IPS-18a (cell line): ENCODE results near the gene RIBC2.

Source experiments
- H3K27ac ChIP-seq: one replicate; pipeline ENCODE4 v1.5.1; 2013; ENCODE audit warnings: low read length
- H3K27me3 ChIP-seq: one replicate; pipeline ENCODE4 v1.6.1; 2013; ENCODE audit warnings: mild to moderate bottlenecking, low read length; ENCODE audit not compliant: control insufficient read depth, insufficient read depth
- H3K36me3 ChIP-seq: one replicate; pipeline ENCODE4 v1.6.1; 2013; ENCODE audit warnings: low read depth, low read length; ENCODE audit not compliant: control insufficient read depth
- H3K4me1 ChIP-seq: one replicate; pipeline ENCODE4 v1.6.1; 2013; ENCODE audit warnings: low read depth, low read length; ENCODE audit not compliant: control insufficient read depth
- H3K4me3 ChIP-seq: one replicate; pipeline ENCODE4 v1.5.1; 2013; ENCODE audit warnings: low read length
- H3K9ac ChIP-seq: one replicate; pipeline ENCODE4 v1.6.1; 2013; ENCODE audit warnings: mild to moderate bottlenecking, low read length, moderate library complexity
- H3K9me3 ChIP-seq: one replicate; pipeline ENCODE4 v1.6.1; 2013; ENCODE audit warnings: low read depth, low read length; ENCODE audit not compliant: control insufficient read depth

The RIBC2 gene

GRCh38 chr22:45465633-45466032 is 52.1 kb downstream of the RIBC2 start:
- H3K27ac ChIP-seq = no peak overlapping the region
- no peaks in the 10 kb centered on the region for H3K36me3 ChIP-seq
- H3K27me3 ChIP-seq = no peaks in the 10 kb centered on the region
- H3K9me3 ChIP-seq = no peaks in the 10 kb centered on the region
- H3K9ac ChIP-seq = no peak overlapping the region
- peaks cover 19% of the 10 kb centered on the region for H3K4me1 ChIP-seq
- no peak overlapping the region for H3K4me3 ChIP-seq

DNA sequence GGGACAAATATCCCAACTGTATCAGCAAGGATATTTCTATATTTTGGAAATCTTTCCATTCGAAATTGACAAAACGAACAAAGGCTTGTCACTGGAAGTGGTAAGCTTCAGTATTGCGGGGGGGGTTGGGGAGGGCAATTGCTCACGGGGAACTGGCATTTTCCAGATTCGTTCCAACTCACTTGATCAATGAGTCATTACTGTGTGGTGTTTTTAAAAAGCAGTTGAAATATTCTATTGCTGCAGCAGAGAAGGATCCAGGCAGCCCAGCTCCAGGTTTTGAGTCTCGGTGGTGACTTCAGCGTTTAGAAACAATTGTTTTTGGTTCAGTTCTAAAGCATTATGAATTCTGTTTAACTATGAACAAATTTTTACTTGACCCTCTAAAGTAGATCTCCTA is 55.4 kb downstream of the RIBC2 start:
- Histone ChIP-seq H3K4me3 (no peak overlapping the region), H3K9ac (no peak overlapping the region), H3K27me3 (no peaks in the 10 kb centered on the region), H3K36me3 (no peaks in the 10 kb centered on the region), H3K27ac (no peak overlapping the region), H3K4me1 (peaks cover 13% of the 10 kb centered on the region), H3K9me3 (no peaks in the 10 kb centered on the region)

GRCh38 chr22:45469281-45470073 is 56.0 kb downstream of the RIBC2 start:
- H3K27me3 ChIP-seq = no peaks in the 10 kb centered on the region
- no peak overlapping the region for H3K9ac ChIP-seq
- H3K36me3 ChIP-seq = no peaks in the 10 kb centered on the region
- no peaks in the 10 kb centered on the region for H3K9me3 ChIP-seq
- peaks cover 13% of the 10 kb centered on the region for H3K4me1 ChIP-seq
- no peak overlapping the region for H3K27ac ChIP-seq
- no peak overlapping the region for H3K4me3 ChIP-seq

DNA sequence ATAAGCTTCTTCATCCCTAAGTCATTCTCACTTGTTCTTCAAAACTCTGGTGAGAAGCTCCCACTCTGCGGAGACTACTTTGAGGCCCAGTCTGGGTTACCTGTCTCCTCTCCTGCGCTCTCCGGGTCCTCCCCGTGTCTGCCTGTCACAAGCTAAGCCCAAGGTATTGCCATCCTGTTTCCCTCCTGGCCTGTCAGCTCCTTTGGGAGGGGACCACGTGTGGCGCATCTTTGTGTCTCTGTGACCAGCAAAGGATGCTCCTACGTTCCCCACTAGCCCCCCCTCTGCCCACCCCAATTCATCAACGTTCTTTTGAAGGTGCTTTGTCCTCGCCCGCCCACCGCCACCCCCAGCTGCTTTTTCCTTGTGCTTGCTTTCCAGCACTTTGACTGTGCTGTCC is 57.4 kb downstream of the RIBC2 start:
- H3K36me3 ChIP-seq = no peaks in the 10 kb centered on the region
- H3K9ac ChIP-seq = no peak overlapping the region
- H3K27ac ChIP-seq = no peak overlapping the region
- H3K4me1 ChIP-seq = peaks cover 13% of the 10 kb centered on the region
- no peaks in the 10 kb centered on the region for H3K9me3 ChIP-seq
- no peak overlapping the region for H3K4me3 ChIP-seq
- H3K27me3 ChIP-seq = no peaks in the 10 kb centered on the region

- Histone ChIP-seq H3K27ac (no peak overlapping the region), H3K36me3 (no peaks in the 10 kb centered on the region), H3K4me3 (no peak overlapping the region)
Measured at GRCh38 chr22:45472426-45472825, 58.9 kb downstream of the RIBC2 start.

GRCh38 chr22:45473626-45474237 is 60.2 kb downstream of the RIBC2 start:
- Histone ChIP-seq H3K4me1 (peaks cover 13% of the 10 kb centered on the region), H3K27ac (no peak overlapping the region), H3K36me3 (no peaks in the 10 kb centered on the region), H3K4me3 (no peak overlapping the region), H3K9ac (no peak overlapping the region), H3K27me3 (no peaks in the 10 kb centered on the region), H3K9me3 (no peaks in the 10 kb centered on the region)

More at GRCh38 chr22:45472426-45472825, 58.9 kb downstream of the RIBC2 start:
- Histone ChIP-seq H3K27me3 (no peaks in the 10 kb centered on the region), H3K4me1 (peaks cover 13% of the 10 kb centered on the region), H3K9ac (no peak overlapping the region), H3K9me3 (no peaks in the 10 kb centered on the region)

DNA sequence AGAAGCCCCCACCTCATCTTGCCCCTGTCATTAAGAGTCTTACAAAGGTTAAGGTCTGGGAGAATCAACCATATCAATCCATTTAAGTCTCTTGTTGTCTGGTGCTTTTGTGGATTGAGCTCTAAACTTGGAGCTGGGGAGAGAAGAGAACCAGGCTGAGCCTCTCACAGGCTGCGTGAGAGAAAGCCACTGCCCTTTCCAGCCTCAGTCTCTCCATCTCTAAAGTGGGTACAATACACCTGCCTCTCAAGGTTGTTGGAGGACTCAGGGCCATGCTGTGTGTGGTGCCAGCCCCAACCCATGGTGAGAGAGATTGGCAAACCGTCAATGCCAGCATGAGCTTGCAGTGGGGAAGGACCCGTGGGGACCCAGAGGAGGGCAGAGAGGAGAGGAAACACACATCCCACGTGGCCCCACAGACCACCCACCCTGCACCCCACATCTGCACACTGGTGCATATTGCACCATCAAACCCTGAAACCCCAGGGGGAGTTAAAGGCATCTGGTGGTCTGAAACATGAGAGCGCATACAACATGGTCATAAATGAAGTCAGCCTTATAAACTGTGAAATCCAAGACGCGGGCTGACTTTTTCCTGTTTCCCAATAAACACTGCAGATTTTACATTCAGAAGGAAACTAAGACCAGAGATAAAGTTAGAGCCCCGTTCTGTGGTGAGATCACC is 61.7 kb downstream of the RIBC2 start:
- H3K36me3 ChIP-seq = no peaks in the 10 kb centered on the region
- H3K27me3 ChIP-seq = no peaks in the 10 kb centered on the region
- H3K27ac ChIP-seq = no peak overlapping the region
- no peaks in the 10 kb centered on the region for H3K9me3 ChIP-seq
- H3K9ac ChIP-seq = no peak overlapping the region
- H3K4me1 ChIP-seq = no peaks in the 10 kb centered on the region
- no peak overlapping the region for H3K4me3 ChIP-seq

DNA sequence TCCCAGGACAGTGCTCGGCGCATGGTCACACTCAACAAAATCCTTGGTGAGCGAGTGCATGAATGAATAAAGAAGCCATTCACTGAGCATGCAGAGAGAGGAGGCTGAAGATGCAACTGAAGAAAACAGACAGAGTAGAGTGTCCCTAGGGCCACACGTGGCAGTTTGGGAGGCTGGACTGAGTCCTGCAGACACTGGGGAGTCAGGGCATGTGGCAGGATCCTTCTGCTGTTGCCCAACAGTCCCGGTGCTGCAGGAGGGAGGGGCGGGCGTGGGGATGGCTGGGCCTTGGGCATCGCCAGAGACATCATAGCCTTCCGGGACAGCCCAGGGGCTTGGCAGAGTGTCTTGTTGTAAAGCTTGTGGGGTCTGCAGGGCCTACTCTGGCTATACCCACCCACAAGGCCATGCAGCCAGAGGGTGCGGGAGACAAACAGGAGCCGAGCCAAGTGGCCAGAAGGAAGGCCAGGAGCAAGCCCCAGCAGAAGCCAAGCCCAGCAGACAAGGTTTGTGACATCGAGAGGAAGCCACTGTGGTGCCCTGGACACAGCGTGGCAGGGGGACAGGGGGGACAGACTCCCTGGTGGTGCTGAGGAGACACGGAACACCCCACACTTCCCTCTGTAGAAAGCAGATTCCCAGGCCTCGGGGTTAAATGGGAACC is 62.5 kb downstream of the RIBC2 start:
- Histone ChIP-seq H3K27ac (no peak overlapping the region), H3K4me1 (no peaks in the 10 kb centered on the region), H3K4me3 (no peak overlapping the region), H3K9me3 (no peaks in the 10 kb centered on the region), H3K27me3 (no peaks in the 10 kb centered on the region), H3K9ac (no peak overlapping the region), H3K36me3 (no peaks in the 10 kb centered on the region)

GRCh38 chr22:45476814-45477213 is 63.3 kb downstream of the RIBC2 start:
- Histone ChIP-seq H3K27me3 (no peaks in the 10 kb centered on the region), H3K4me3 (no peak overlapping the region), H3K4me1 (no peaks in the 10 kb centered on the region), H3K36me3 (no peaks in the 10 kb centered on the region), H3K9ac (no peak overlapping the region), H3K27ac (no peak overlapping the region), H3K9me3 (no peaks in the 10 kb centered on the region)

- Histone ChIP-seq H3K27ac (no peak overlapping the region), H3K9ac (no peak overlapping the region), H3K4me1 (no peaks in the 10 kb centered on the region), H3K36me3 (no peaks in the 10 kb centered on the region), H3K27me3 (no peaks in the 10 kb centered on the region), H3K9me3 (no peaks in the 10 kb centered on the region), H3K4me3 (no peak overlapping the region)
Measured at GRCh38 chr22:45477366-45478107, 64.0 kb downstream of the RIBC2 start.
